Measurements from ENCODE around the gene CXXC4. TPM values are rescaled to one million over a fixed set of nuclear protein-coding genes. Genes with fewer than 3 reads are reported as not detected.

The CXXC4 gene
- polyA plus RNA-seq, 3 donors: not detected

- peaks cover 0 to 1% (median 0%) of the 10 kb centered on the region in 3 donors for H3K27me3 Mint-ChIP-seq (ENCODE audit: low read depth in 3 of 3)
- Histone ChIP-seq H4K20me1 (ENCODE audit: insufficient read depth, low read length) (no peaks in the 10 kb centered on the region), H3K4me2 (replicated peaks; ENCODE audit: extremely low read depth, low read length, poor library complexity, severe bottlenecking) (no peak overlapping the region), H3K27ac (ENCODE audit: low read depth in 1 of 2, low read length in 2 of 2) (no peak overlapping the region), H2AFZ (ENCODE audit: insufficient read depth, low read depth, low read length, poor library complexity, severe bottlenecking) (no peak overlapping the region), H3K9me3 (replicated peaks in 1 of 2; ENCODE audit: control insufficient read depth in 1 of 2, insufficient read depth in 1 of 2, low read length in 2 of 2) (no peaks in the 10 kb centered on the region), H3K79me2 (ENCODE audit: insufficient read depth, low read length) (no peaks in the 10 kb centered on the region), H3K4me3 (replicated peaks in 1 of 3; ENCODE audit: low read depth in 2 of 3, low read length in 3 of 3) (no peak overlapping the region), H3K36me3 (replicated peaks in 1 of 2; ENCODE audit: control insufficient read depth in 1 of 2, insufficient read depth in 2 of 2, low read length in 2 of 2) (no peaks in the 10 kb centered on the region), H3K4me1 (ENCODE audit: control insufficient read depth in 1 of 2, insufficient read depth in 2 of 2, low read length in 2 of 2) (no peaks in the 10 kb centered on the region), H3K9ac (ENCODE audit: insufficient read depth, low read length, poor library complexity, severe bottlenecking) (no peak overlapping the region), H3K27me3 (ENCODE audit: control insufficient read depth in 2 of 2, insufficient read depth in 2 of 2, low read length in 2 of 2) (no peaks in the 10 kb centered on the region)
- no peak for TF ChIP-seq CTCF (IDR thresholded peaks at IDR 0.05)
- intact Hi-C loops (cut with micrococcal nuclease): no loop called here
- H3K9me3 Mint-ChIP-seq: peaks cover 0 to 2% (median 0%) of the 10 kb centered on the region in 7 donors
- no peaks in the 10 kb centered on the region for H3K4me1 Mint-ChIP-seq
- no peaks in the 10 kb centered on the region for H3K36me3 Mint-ChIP-seq
- no peak overlapping the region for H3K27ac Mint-ChIP-seq
- H3K4me3 Mint-ChIP-seq: no peak overlapping the region
- no peak for DNase-seq
Observed at GRCh38 chr4:104462641-104463040, 32.1 kb downstream of the CXXC4 start.

GRCh38 chr4:104457308-104457981, 37.2 kb downstream of the CXXC4 start:
- Mint-ChIP-seq H3K27ac (no peak overlapping the region), H3K4me3 (no peak overlapping the region), H3K9me3 (peaks cover 0 to 6% (median 2%) of the 10 kb centered on the region in 7 donors), H3K27me3 (ENCODE audit: low read depth in 3 of 3) (no peaks in the 10 kb centered on the region), H3K4me1 (no peaks in the 10 kb centered on the region), H3K36me3 (no peaks in the 10 kb centered on the region)
- H3K9ac ChIP-seq (ENCODE audit: insufficient read depth, low read length, poor library complexity, severe bottlenecking): no peak overlapping the region
- H3K9me3 ChIP-seq (replicated peaks in 1 of 2; ENCODE audit: control insufficient read depth in 1 of 2, insufficient read depth in 1 of 2, low read length in 2 of 2): no peaks in the 10 kb centered on the region
- no peak overlapping the region for H3K27ac ChIP-seq (ENCODE audit: low read depth in 1 of 2, low read length in 2 of 2)
- no CpG with 5 or more reads among the region's 2 CpGs for WGBS (ENCODE audit: insufficient coverage)
- H3K27me3 ChIP-seq (ENCODE audit: control insufficient read depth in 2 of 2, insufficient read depth in 2 of 2, low read length in 2 of 2): no peaks in the 10 kb centered on the region
- H3K4me3 ChIP-seq (replicated peaks in 1 of 3; ENCODE audit: low read depth in 2 of 3, low read length in 3 of 3): no peak overlapping the region
- no peaks in the 10 kb centered on the region for H3K36me3 ChIP-seq (replicated peaks in 1 of 2; ENCODE audit: control insufficient read depth in 1 of 2, insufficient read depth in 2 of 2, low read length in 2 of 2)
- DNase-seq: no peak
- intact Hi-C loops (cut with micrococcal nuclease): no loop called here
- no peaks in the 10 kb centered on the region for H3K4me1 ChIP-seq (ENCODE audit: control insufficient read depth in 1 of 2, insufficient read depth in 2 of 2, low read length in 2 of 2)
- H4K20me1 ChIP-seq (ENCODE audit: insufficient read depth, low read length): no peaks in the 10 kb centered on the region
- no peak overlapping the region for H2AFZ ChIP-seq (ENCODE audit: insufficient read depth, low read depth, low read length, poor library complexity, severe bottlenecking)
- H3K4me2 ChIP-seq (replicated peaks; ENCODE audit: extremely low read depth, low read length, poor library complexity, severe bottlenecking): no peak overlapping the region
- TF ChIP-seq CTCF (IDR thresholded peaks at IDR 0.05): no peak
- H3K79me2 ChIP-seq (ENCODE audit: insufficient read depth, low read length): no peaks in the 10 kb centered on the region

Data from CD14-positive monocyte (primary cell).